Activated CD4-positive, CD25-positive, alpha-beta regulatory T cell treated with anti-CD3 and anti-CD28 coated beads, Interleukin-2, amount 50 U/mL, for 24 hours (primary cell): ENCODE measurements around the gene SFXN5.
A peak's percentile ranks its signal among the peaks of the same experiment; 100 is the strongest.

Source experiments
- ATAC-seq, 2 donors: fragments of 150-1000 bp; cut with Tn5 transposase; one replicate each; pipeline ENCODE4 v1.10.0; 2021; ENCODE audit warnings: mild to moderate bottlenecking in 1 of 2, moderate library complexity in 1 of 2

SFXN5 gene

GRCh38 chr2:72973566-72974435 is 97.7 kb downstream of the SFXN5 start:
- ATAC-seq: peak in 1 of 2 donors; percentile 72

GRCh38 chr2:72973137-72973535 is 98.4 kb downstream of the SFXN5 start:
- no peak for ATAC-seq

GRCh38 chr2:72972352-72973136 is 99.0 kb downstream of the SFXN5 start:
- ATAC-seq: no peak

- no peak for ATAC-seq
Observed at GRCh38 chr2:72971036-72971435, 100.5 kb downstream of the SFXN5 start.

- no peak for ATAC-seq
Observed at GRCh38 chr2:72969706-72970105, 101.8 kb downstream of the SFXN5 start.

- ATAC-seq: no peak
Observed at GRCh38 chr2:72968286-72968685, 103.2 kb downstream of the SFXN5 start.

GRCh38 chr2:72965770-72966450 is 105.6 kb downstream of the SFXN5 start:
- ATAC-seq: no peak

- ATAC-seq: no peak
Observed at GRCh38 chr2:72965016-72965415, 106.5 kb downstream of the SFXN5 start.

GRCh38 chr2:72964146-72964525 is 107.4 kb downstream of the SFXN5 start:
- ATAC-seq: no peak

GRCh38 chr2:72963423-72964145 is 107.9 kb downstream of the SFXN5 start:
- ATAC-seq: no peak

GRCh38 chr2:72962911-72963310 is 108.6 kb downstream of the SFXN5 start:
- no peak for ATAC-seq

GRCh38 chr2:72961853-72962468 is 109.6 kb downstream of the SFXN5 start:
- no peak for ATAC-seq

GRCh38 chr2:72961036-72961720 is 110.3 kb downstream of the SFXN5 start:
- no peak for ATAC-seq

- ATAC-seq: no peak
Observed at GRCh38 chr2:72959995-72960981, 111.2 kb downstream of the SFXN5 start.

GRCh38 chr2:72959554-72959953 is 112.0 kb downstream of the SFXN5 start:
- ATAC-seq: no peak

GRCh38 chr2:72958542-72959385 is 112.7 kb downstream of the SFXN5 start:
- ATAC-seq: no peak

- no peak for ATAC-seq
Observed at GRCh38 chr2:72956936-72957335, 114.6 kb downstream of the SFXN5 start.

- ATAC-seq: no peak
Observed at GRCh38 chr2:72956050-72956395, 115.5 kb downstream of the SFXN5 start.
